Measurements from ENCODE around the gene PRDM11. TPM values are rescaled to one million over a fixed set of nuclear protein-coding genes. Genes with fewer than 3 reads are reported as not detected.

Gene PRDM11
- total RNA-seq, 1 donor from 2014 or later: 13.1 TPM

DNA sequence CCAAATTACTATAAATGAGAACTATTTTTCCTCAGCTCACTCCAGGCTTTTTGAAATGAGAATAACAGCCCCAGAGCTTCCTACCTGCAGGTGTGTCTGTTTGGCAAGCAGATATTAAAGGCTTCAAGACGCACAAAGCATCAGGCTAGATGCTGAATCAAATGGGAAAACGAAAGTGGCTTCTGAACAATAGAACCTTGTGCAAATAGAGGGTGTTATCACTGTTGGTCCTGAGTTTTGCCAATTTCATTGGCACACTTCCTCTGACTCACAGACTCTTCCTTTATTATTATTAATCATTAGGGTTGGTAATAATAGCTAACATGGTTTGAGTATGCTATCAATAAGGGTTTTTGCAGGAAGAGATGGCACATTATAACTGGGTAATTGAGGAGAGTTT is 126.3 kb downstream of the PRDM11 start:
- Mint-ChIP-seq H3K27ac (ENCODE audit: unreplicated experiment) (no peak overlapping the region), H3K27me3 (ENCODE audit: low read depth) (peaks cover 83% of the 10 kb centered on the region), H3K9me3 (no peaks in the 10 kb centered on the region), H3K4me1 (peaks cover 4% of the 10 kb centered on the region), H3K4me3 (no peak overlapping the region), H3K36me3 (ENCODE audit: low read depth) (no peaks in the 10 kb centered on the region)
- TF ChIP-seq, protein P1, sequence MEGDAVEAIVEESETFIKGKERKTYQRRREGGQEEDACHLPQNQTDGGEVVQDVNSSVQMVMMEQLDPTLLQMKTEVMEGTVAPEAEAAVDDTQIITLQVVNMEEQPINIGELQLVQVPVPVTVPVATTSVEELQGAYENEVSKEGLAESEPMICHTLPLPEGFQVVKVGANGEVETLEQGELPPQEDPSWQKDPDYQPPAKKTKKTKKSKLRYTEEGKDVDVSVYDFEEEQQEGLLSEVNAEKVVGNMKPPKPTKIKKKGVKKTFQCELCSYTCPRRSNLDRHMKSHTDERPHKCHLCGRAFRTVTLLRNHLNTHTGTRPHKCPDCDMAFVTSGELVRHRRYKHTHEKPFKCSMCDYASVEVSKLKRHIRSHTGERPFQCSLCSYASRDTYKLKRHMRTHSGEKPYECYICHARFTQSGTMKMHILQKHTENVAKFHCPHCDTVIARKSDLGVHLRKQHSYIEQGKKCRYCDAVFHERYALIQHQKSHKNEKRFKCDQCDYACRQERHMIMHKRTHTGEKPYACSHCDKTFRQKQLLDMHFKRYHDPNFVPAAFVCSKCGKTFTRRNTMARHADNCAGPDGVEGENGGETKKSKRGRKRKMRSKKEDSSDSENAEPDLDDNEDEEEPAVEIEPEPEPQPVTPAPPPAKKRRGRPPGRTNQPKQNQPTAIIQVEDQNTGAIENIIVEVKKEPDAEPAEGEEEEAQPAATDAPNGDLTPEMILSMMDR (conservative IDR thresholded peaks at IDR 0.05): no peak
- DNase-seq (ENCODE audit: low read depth, low spot score): no peak

DNA sequence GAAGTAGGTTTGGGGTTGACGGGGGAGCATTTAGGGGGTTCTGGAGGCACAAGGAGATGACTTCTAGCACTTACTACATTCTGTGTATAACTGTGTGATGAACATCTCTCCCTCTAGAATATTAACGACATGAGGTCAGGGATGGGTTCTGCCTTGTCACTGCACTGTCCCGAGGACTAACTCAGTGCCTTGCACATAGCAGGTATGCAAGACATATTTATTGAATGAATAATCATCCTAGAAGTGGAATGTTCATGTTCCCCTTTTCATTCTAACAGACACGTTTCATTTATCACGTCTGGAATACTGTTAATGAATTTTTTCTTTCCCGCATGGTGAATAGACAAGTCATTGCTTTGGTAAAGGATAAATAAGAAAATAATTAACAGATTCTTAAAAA is 127.1 kb downstream of the PRDM11 start:
- Mint-ChIP-seq H3K27me3 (ENCODE audit: low read depth) (peaks cover 86% of the 10 kb centered on the region), H3K4me1 (no peaks in the 10 kb centered on the region), H3K4me3 (no peak overlapping the region), H3K9me3 (no peaks in the 10 kb centered on the region), H3K36me3 (ENCODE audit: low read depth) (no peaks in the 10 kb centered on the region), H3K27ac (ENCODE audit: unreplicated experiment) (no peak overlapping the region)
- TF ChIP-seq, protein P1 (conservative IDR thresholded peaks at IDR 0.05): no peak
- DNase-seq (ENCODE audit: low read depth, low spot score): no peak

DNA sequence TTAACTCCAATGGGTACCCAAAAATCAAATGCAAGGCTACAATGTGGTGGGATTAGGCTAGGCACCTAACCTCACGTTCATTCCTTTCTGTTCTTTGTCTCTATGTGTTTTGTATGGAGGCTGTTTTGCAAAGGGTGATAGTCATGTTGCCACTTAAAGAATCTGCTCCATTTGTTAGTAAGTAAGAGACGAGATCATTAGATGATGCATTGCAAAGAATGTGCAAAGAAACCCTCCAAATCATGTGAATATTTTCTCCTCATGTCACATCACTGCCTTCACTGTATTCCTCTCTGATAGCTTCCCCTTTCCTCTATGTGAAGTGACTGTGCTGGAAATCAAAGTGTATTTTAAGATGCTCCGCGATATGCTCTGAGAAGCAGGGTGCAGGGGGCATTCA is 127.8 kb downstream of the PRDM11 start:
- H3K36me3 Mint-ChIP-seq (ENCODE audit: low read depth): no peaks in the 10 kb centered on the region
- no peaks in the 10 kb centered on the region for H3K4me1 Mint-ChIP-seq
- TF ChIP-seq, protein P1 (conservative IDR thresholded peaks at IDR 0.05): no peak
- peaks cover 80% of the 10 kb centered on the region for H3K27me3 Mint-ChIP-seq (ENCODE audit: low read depth)
- DNase-seq (ENCODE audit: low read depth, low spot score): no peak
- H3K27ac Mint-ChIP-seq (ENCODE audit: unreplicated experiment): no peak overlapping the region
- H3K4me3 Mint-ChIP-seq: no peak overlapping the region
- no peaks in the 10 kb centered on the region for H3K9me3 Mint-ChIP-seq

DNA sequence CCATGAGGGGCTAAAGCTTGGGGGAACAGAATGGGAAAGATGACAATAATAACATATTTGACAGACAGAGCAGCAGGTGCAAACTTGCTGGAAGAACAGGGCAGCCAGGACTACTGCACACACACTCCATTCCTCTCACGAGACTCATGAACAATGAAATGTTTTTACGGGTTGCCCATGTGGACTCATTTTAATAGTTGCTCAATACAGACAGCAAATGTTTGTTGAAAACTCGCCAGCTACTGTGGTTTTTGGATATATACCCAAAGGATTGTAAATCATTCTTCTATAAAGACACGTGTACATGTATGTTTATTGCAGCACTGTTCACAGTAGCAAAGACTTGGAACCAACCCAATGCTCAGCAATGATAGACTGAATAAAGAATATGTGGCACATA is 129.4 kb downstream of the PRDM11 start:
- TF ChIP-seq, protein P1 (conservative IDR thresholded peaks at IDR 0.05): no peak
- H3K4me3 Mint-ChIP-seq: no peak overlapping the region
- H3K27me3 Mint-ChIP-seq (ENCODE audit: low read depth): peaks cover 68% of the 10 kb centered on the region
- no peak for DNase-seq (ENCODE audit: low read depth, low spot score)
- no peaks in the 10 kb centered on the region for H3K9me3 Mint-ChIP-seq
- H3K36me3 Mint-ChIP-seq (ENCODE audit: low read depth): no peaks in the 10 kb centered on the region
- H3K27ac Mint-ChIP-seq (ENCODE audit: unreplicated experiment): no peak overlapping the region
- peaks cover 6% of the 10 kb centered on the region for H3K4me1 Mint-ChIP-seq

DNA sequence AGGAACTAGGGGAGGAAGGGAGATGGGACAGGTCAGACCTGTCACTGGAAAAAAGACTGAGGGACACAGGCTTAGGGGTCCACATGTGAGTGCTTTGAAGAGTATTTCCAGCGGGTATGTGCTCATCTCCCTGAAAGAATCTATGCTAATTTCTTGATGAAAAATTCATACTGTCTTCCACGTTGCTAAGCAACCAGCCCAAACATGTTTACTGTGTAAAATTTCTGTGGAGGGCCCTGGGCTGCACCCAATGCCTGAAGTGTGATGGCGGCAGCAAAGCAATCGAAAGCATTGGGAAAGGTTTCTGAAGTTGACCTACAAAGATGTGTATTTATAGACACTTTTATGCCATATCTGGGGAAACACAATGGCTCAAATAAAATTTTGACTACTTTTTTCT is 132.3 kb downstream of the PRDM11 start:
- no peak overlapping the region for H3K27ac Mint-ChIP-seq (ENCODE audit: unreplicated experiment)
- TF ChIP-seq, protein P1 (conservative IDR thresholded peaks at IDR 0.05): no peak
- H3K36me3 Mint-ChIP-seq (ENCODE audit: low read depth): no peaks in the 10 kb centered on the region
- no peak for DNase-seq (ENCODE audit: low read depth, low spot score)
- peaks cover 57% of the 10 kb centered on the region for H3K27me3 Mint-ChIP-seq (ENCODE audit: low read depth)
- no peaks in the 10 kb centered on the region for H3K9me3 Mint-ChIP-seq
- peaks cover 11% of the 10 kb centered on the region for H3K4me1 Mint-ChIP-seq
- no peak overlapping the region for H3K4me3 Mint-ChIP-seq

DNA sequence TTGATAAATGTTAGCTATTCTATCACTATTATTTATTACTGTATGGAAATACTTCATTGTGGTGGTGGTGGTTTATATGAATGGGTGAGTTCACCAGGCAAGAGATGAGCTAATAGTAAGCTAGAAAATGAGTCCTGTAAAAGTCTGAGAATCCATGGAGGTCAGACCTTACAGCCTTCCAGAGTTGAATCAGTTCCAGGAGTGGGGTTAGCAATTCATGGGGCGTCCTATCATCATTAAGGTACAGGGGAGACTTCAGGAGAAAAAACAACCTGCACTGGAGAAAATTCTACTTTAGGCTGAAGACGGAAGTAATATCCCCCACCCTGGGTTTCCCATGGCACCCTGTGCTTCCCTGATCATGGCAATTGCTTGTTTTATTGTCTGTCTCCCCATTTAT is 133.2 kb downstream of the PRDM11 start:
- Mint-ChIP-seq H3K36me3 (ENCODE audit: low read depth) (no peaks in the 10 kb centered on the region), H3K27ac (ENCODE audit: unreplicated experiment) (no peak overlapping the region), H3K4me1 (peaks cover 11% of the 10 kb centered on the region), H3K4me3 (no peak overlapping the region), H3K27me3 (ENCODE audit: low read depth) (peaks cover 57% of the 10 kb centered on the region), H3K9me3 (no peaks in the 10 kb centered on the region)
- no peak for DNase-seq (ENCODE audit: low read depth, low spot score)
- TF ChIP-seq, protein P1 (conservative IDR thresholded peaks at IDR 0.05): no peak

Data from neural crest cell (in vitro differentiated cells).